Astrocyte (in vitro differentiated cells and primary cell): ENCODE measurements around the gene FERMT3. TPM values are rescaled to one million over a fixed set of nuclear protein-coding genes. Genes with fewer than 3 reads are reported as not detected.

Experiments
- DNase-seq: peaks from one replicate; pipeline ENCODE4 v3.0.0-alpha.2; 2010; ENCODE audit warnings: low read depth
- FAIRE-seq: peaks from 2 replicates; lab custom pipeline; 2011; peaks lifted over from hg19 to GRCh38; lab: Jason Lieb, UNC
- H2AFZ ChIP-seq: 2 replicates; pipeline ENCODE4 v1.6.0; 2012; ENCODE audit warnings: low read depth, low read length, inconsistent platforms
- H3K27ac ChIP-seq: 2 replicates; pipeline ENCODE4 v1.5.1; 2011; ENCODE audit warnings: low read depth, low read length, inconsistent platforms
- H3K27me3 ChIP-seq: 2 replicates; pipeline ENCODE4 v1.6.0; 2011; ENCODE audit warnings: low read length, inconsistent platforms; ENCODE audit not compliant: insufficient read depth
- H3K36me3 ChIP-seq: 2 replicates; pipeline ENCODE4 v1.5.1; 2011; ENCODE audit warnings: low read length, inconsistent platforms; ENCODE audit not compliant: insufficient read depth
- H3K4me1 ChIP-seq: 2 replicates; pipeline ENCODE4 v1.5.1; 2011; ENCODE audit warnings: low read length, inconsistent platforms; ENCODE audit not compliant: insufficient read depth
- H3K4me2 ChIP-seq: 2 replicates; pipeline ENCODE4 v1.6.0; 2012; ENCODE audit warnings: low read length, inconsistent platforms
- H3K4me3 ChIP-seq: 2 replicates; pipeline ENCODE4 v1.5.1; 2011; ENCODE audit warnings: low read depth, mild to moderate bottlenecking, low read length, inconsistent platforms; ENCODE audit not compliant: insufficient read depth
- H3K79me2 ChIP-seq: 2 replicates; pipeline ENCODE4 v1.6.0; 2012; ENCODE audit warnings: mild to moderate bottlenecking, low read length, inconsistent platforms; ENCODE audit not compliant: insufficient read depth
- H3K9ac ChIP-seq: 2 replicates; pipeline ENCODE4 v1.6.0; 2012; ENCODE audit warnings: mild to moderate bottlenecking, low read length, inconsistent platforms
- H3K9me3 ChIP-seq: 2 replicates; pipeline ENCODE4 v1.5.1; 2012; ENCODE audit warnings: low read depth, mild to moderate bottlenecking, low read length, inconsistent platforms; ENCODE audit not compliant: insufficient read depth
- H4K20me1 ChIP-seq: 2 replicates; pipeline ENCODE4 v1.6.0; 2012; ENCODE audit warnings: low read length, inconsistent platforms; ENCODE audit not compliant: insufficient read depth
- H3K27ac Mint-ChIP-seq: one replicate; pipeline ENCODE4 v1.8.0; 2021; ENCODE audit warnings: mild to moderate bottlenecking, mixed read lengths; ENCODE audit not compliant: unreplicated experiment
- H3K27me3 Mint-ChIP-seq: one replicate; pipeline ENCODE4 v1.8.0; 2021; ENCODE audit warnings: low read depth, mixed read lengths; ENCODE audit not compliant: unreplicated experiment
- H3K36me3 Mint-ChIP-seq: one replicate; pipeline ENCODE4 v1.8.0; 2021; ENCODE audit warnings: low read depth, mixed read lengths; ENCODE audit not compliant: unreplicated experiment
- H3K4me1 Mint-ChIP-seq: one replicate; pipeline ENCODE4 v1.8.0; 2021; ENCODE audit warnings: low read depth, mixed read lengths; ENCODE audit not compliant: unreplicated experiment
- H3K4me3 Mint-ChIP-seq: one replicate; pipeline ENCODE4 v1.8.0; 2021; ENCODE audit warnings: mild to moderate bottlenecking, moderate library complexity, mixed read lengths; ENCODE audit not compliant: unreplicated experiment
- H3K9me3 Mint-ChIP-seq: one replicate; pipeline ENCODE4 v1.8.0; 2021; ENCODE audit warnings: mild to moderate bottlenecking, mixed read lengths; ENCODE audit not compliant: unreplicated experiment
- EZH2 ChIP-seq: IDR thresholded peaks from 2 replicates; pipeline ENCODE4 v1.6.1; 2012; ENCODE audit warnings: mild to moderate bottlenecking, low read length, inconsistent platforms; ENCODE audit not compliant: insufficient read depth
- total RNA-seq: library from RNA; stranded (reverse); gene quantifications from 2 replicates; pipeline ENCODE4 v1.2.1, GENCODE V29; 2021
- TF ChIP-seq, protein P1 (sequence below): IDR thresholded peaks from 2 replicates; pipeline ENCODE4 v1.5.1; 2011; ENCODE audit warnings: low read depth, mild to moderate bottlenecking, inconsistent platforms, low read length, moderate library complexity; ENCODE audit not compliant: insufficient read depth

FERMT3 gene
- total RNA-seq, 1 donor from 2014 or later, result 1.3 TPM

DNA sequence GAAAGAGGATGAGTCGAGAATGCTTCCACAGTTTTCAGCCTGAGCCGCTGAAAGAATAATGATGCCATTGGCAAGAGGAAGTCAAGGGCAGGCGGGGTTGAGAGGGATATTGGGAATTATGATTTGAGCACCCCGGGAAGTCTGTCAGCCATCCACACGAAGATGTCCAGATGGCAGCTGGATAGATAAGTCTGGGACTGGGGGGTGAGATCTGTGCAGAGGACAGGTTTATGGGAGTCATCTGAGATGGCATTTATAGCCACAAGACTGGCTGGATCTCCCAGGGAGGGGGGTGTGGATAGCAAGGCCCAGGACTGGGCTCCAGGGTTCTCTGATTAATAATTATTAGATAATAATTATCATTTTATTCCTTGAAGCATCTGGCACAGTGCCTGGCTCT is 25.6 kb upstream of the FERMT3 start:
- Histone ChIP-seq H3K9me3 (no peaks in the 10 kb centered on the region), H3K4me1 (peaks cover 22% of the 10 kb centered on the region), H3K27ac (no peak overlapping the region), H3K36me3 (no peaks in the 10 kb centered on the region), H3K9ac (peak overlapping the region; percentile 49), H3K4me3 (no peak overlapping the region), H4K20me1 (no peaks in the 10 kb centered on the region), H3K27me3 (no peaks in the 10 kb centered on the region), H2AFZ (no peak overlapping the region), H3K4me2 (peak overlapping the region; percentile 77), H3K79me2 (peaks cover 27% of the 10 kb centered on the region)
- Mint-ChIP-seq H3K9me3 (peaks cover 2% of the 10 kb centered on the region), H3K4me1 (peaks cover 14% of the 10 kb centered on the region), H3K27ac (peak overlapping the region; percentile 12), H3K36me3 (peaks cover 8% of the 10 kb centered on the region), H3K4me3 (no peak overlapping the region), H3K27me3 (no peaks in the 10 kb centered on the region)
- FAIRE-seq (no peak), DNase-seq (no peak)
- TF ChIP-seq EZH2, result no peak
- TF ChIP-seq, protein P1, sequence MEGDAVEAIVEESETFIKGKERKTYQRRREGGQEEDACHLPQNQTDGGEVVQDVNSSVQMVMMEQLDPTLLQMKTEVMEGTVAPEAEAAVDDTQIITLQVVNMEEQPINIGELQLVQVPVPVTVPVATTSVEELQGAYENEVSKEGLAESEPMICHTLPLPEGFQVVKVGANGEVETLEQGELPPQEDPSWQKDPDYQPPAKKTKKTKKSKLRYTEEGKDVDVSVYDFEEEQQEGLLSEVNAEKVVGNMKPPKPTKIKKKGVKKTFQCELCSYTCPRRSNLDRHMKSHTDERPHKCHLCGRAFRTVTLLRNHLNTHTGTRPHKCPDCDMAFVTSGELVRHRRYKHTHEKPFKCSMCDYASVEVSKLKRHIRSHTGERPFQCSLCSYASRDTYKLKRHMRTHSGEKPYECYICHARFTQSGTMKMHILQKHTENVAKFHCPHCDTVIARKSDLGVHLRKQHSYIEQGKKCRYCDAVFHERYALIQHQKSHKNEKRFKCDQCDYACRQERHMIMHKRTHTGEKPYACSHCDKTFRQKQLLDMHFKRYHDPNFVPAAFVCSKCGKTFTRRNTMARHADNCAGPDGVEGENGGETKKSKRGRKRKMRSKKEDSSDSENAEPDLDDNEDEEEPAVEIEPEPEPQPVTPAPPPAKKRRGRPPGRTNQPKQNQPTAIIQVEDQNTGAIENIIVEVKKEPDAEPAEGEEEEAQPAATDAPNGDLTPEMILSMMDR, result no peak

DNA sequence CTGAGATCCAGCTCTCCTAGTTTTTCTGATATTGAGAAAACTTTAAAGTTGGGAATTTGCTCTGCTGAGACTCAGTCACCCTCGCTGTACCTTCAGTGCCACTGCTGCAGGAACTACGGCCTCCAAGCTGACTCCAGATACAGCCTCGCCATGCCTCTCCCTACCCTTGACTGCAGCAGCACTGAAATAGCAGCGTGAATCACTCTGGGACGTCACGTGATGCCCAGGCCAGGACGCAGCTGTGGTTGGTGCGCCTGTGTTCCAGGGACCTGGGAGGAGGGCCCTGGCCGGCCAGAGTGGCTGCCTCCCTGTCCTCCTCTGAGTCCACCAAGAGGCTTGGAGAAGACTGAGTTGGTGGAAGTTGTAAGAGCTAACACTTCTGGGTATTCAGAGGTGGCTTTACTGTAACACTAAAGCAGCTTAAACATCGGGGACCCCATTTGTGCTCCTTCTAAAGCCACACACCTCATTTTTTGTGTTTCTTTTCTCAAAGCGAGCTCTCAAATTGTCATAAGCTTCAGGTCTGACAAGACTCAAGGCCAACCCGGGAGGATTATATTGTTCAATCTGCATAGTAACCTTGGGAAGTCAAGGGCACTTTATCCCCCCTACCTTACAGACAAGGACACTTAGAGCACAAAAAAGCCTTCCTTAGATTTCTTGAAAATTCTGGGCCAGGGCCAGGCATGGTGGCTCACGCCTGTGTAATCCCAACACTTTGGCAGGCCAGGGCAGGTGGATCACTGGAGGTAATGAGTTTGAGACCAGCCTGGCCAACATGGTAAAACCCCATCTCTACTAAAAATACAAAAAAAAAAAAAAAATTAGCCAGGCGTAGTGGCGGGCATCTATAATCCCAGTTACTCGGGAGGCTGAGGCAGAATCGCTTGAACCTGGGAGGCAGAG is 24.8 kb upstream of the FERMT3 start:
- peaks cover 27% of the 10 kb centered on the region for H3K79me2 ChIP-seq
- Mint-ChIP-seq H3K4me1 (peaks cover 14% of the 10 kb centered on the region), H3K36me3 (peaks cover 8% of the 10 kb centered on the region), H3K4me3 (peak overlapping the region; percentile 62), H3K9me3 (peaks cover 2% of the 10 kb centered on the region), H3K27ac (peak overlapping the region; percentile 77), H3K27me3 (no peaks in the 10 kb centered on the region)
- H3K9me3 ChIP-seq, result no peaks in the 10 kb centered on the region
- peaks cover 22% of the 10 kb centered on the region for H3K4me1 ChIP-seq
- peak overlapping the region; percentile 57 for H3K9ac ChIP-seq
- no peaks in the 10 kb centered on the region for H3K27me3 ChIP-seq
- DNase-seq (peak; percentile 87), FAIRE-seq (peak; percentile 23)
- H3K4me2 ChIP-seq, result peak overlapping the region; percentile 77
- no peaks in the 10 kb centered on the region for H3K36me3 ChIP-seq
- peak overlapping the region; percentile 36 for H3K4me3 ChIP-seq
- H4K20me1 ChIP-seq, result no peaks in the 10 kb centered on the region
- TF ChIP-seq, protein P1, result no peak
- TF ChIP-seq EZH2, result no peak
- peak overlapping the region; percentile 49 for H2AFZ ChIP-seq
- H3K27ac ChIP-seq, result peak overlapping the region; percentile 63

DNA sequence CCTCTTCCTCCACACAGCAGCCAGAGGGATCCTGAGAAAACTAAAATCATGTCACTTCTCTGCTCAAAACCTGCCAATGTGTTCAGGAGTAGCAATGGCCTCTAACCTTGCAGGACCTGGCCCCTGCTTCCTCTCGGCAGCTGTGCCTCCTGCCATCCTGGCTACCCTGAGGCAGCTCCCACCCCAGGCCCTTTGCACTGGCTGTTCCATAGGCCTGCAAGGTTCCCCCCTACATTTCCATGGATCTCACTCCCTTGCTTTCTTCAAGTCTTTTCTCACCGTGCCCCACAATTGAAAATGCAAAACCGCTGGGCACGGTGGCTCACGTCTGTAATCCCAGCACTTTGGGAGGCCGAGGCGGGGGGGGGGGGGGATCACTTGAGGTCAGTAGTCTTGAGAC is 22.6 kb upstream of the FERMT3 start:
- Mint-ChIP-seq H3K27me3 (no peaks in the 10 kb centered on the region), H3K36me3 (peaks cover 5% of the 10 kb centered on the region), H3K27ac (no peak overlapping the region), H3K4me1 (peaks cover 17% of the 10 kb centered on the region), H3K9me3 (peaks cover 2% of the 10 kb centered on the region), H3K4me3 (peak overlapping the region; percentile 96)
- no peaks in the 10 kb centered on the region for H3K9me3 ChIP-seq
- no peak overlapping the region for H3K4me3 ChIP-seq
- DNase-seq (no peak), FAIRE-seq (no peak)
- H3K27me3 ChIP-seq, result no peaks in the 10 kb centered on the region
- H3K79me2 ChIP-seq, result peaks cover 27% of the 10 kb centered on the region
- no peaks in the 10 kb centered on the region for H3K36me3 ChIP-seq
- no peak overlapping the region for H3K9ac ChIP-seq
- peaks cover 22% of the 10 kb centered on the region for H3K4me1 ChIP-seq
- no peak overlapping the region for H2AFZ ChIP-seq
- no peak for TF ChIP-seq EZH2
- TF ChIP-seq, protein P1, result no peak
- H3K27ac ChIP-seq, result no peak overlapping the region
- no peaks in the 10 kb centered on the region for H4K20me1 ChIP-seq
- peak overlapping the region; percentile 93 for H3K4me2 ChIP-seq
